HG03575 (cell line): ENCODE measurements around the gene VSX2.

Experiments
- ATAC-seq: cut with Tn5 transposase; IDR thresholded peaks from one replicate; pipeline ENCODE4 v1.9.1; 2021; ENCODE audit not compliant: unreplicated experiment, insufficient number of reproducible peaks, low FRiP score; ENCODE audit errors: extremely low read depth

VSX2 gene

DNA sequence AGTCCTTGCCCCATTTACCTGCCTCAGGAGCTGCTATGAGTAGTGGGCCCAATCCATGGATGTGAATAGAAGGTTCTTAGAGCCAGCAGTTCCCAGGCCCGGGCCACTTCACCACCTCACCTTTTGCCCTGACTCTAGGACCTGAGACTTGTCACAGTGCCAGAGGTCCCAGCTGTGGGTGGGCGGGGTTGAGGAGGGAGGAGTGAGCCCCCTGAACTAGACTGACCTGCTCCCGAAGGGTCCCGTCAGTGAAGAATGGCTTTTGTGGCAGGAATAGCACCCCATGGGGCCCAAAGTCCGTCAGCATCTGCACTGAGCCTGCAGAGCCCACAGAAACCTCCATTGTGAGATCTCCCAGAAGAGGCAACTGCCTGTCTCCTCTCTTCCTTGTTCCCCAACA, 50.6 kb downstream of the VSX2 start:
- no peak for ATAC-seq

DNA sequence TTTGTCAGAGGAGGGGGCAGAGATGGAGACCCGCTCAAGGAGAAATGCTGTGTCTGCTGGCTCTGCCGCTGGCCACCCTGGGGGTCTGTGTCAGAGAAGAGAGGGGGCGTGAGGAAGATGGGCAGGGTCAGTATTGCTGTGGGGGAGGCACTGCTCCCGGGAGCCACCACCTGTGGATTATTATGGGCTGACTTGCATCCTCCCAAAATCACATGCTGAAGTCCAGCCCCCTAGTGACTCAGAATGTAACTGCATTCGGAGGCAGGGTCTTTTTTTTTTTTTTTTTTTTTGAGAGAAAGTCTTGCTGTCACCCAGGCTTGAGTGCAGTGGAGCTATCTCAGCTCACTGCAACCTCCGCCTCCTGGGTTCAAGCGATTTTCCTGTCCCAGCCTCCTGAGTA, 51.2 kb downstream of the VSX2 start:
- ATAC-seq, result no peak

DNA sequence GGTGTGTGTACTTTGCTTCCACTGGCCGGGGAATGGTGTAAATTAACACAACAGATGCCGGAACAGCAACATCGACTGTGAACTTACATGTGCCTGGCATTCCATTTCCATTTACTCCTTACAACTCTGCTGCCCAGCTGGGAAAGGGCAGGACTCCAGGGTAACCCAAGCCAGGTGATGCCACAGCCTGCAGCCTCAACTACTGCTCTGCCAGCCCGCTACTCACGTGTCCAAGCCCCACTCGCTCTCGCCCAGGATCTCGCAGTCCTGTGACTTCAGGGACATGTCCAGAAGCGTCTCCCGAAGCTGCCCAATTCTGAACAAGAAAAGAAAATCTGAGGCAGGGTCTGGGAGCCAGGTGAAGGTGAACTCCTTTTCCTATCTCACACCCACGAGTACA, 52.8 kb downstream of the VSX2 start:
- ATAC-seq, result no peak

DNA sequence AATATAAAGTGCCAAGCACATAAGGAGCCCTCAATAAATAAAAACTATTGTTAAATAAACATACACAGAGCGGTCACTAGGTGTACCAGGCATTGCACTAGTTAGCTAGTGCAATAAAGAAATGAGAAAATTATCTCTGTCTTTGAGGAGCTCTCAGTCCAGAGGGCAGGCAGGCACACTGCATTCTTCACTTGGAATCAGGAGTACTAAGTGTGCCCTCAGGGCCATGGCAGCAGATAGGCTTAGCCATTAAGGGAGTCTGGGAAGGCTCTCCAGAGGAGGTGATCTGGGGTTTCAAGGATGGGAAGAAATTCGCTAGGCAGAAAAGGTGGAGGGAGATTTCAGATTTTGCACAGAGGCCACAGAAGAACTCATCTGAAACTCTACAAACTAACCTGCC, 54.4 kb downstream of the VSX2 start:
- ATAC-seq, result no peak

DNA sequence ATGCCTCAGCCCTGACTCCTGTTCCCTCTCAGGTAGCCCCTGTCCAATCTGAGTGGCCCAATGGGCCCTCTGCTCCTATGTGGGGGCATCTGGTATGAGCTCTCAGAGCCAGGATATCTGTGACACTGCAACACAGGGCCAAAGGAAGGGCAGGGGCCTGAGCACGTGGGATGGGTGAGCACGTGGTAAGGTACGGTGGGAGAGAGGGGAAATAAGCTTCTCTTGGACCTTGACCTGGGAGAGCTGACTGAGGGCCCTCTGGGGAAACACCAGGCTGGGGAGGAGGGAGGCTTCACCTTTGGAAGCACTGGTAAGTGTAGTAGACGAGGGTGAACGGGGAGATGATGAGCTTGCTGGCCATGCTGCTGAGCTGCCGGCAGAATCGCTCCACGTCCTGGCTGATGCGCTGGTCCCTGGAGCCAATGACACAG, 56.8 kb downstream of the VSX2 start:
- no peak for ATAC-seq

DNA sequence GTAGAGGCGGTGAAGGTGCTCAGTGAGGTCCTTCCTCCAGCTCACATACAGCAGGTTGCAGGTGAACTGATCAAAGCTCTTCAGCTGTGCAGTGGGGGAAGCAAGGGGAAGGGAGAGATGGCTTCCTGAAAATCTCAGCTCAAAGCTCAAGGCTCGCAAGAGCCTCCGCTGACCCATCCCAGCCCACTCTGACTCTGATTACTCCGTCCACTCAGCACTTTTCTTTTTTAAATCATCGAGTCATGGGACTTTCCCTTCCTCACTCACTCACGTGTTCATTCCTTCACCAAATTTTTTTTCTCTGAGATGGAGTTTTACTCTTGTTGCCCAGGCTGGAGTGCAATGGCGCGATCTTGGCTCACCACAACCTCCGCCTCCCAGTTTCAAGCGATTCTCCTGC, 58.7 kb downstream of the VSX2 start:
- no peak for ATAC-seq

DNA sequence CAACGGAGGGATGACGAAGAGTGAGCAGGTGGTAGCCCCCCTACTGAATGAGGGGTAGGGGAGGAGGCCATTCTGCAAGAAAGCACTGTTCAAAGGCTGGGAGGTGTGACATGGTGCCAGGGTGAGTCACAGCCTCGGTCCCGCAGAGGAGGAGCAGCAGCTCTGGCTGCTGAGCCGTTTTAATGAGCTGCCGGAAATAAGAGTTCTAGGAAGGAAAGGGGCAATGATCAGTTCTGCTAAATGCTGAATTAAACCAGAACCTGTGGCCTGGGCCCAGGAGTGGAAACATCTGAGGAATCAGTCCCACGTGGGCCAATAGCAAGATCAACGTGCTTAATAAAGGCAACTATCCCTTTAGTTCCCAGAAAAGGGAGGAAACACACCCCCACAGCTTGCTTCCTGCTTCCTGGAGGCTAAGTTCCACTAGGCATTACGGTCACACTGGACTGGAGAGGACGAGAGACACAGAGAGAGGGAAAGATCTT, 59.9 kb downstream of the VSX2 start:
- no peak for ATAC-seq

DNA sequence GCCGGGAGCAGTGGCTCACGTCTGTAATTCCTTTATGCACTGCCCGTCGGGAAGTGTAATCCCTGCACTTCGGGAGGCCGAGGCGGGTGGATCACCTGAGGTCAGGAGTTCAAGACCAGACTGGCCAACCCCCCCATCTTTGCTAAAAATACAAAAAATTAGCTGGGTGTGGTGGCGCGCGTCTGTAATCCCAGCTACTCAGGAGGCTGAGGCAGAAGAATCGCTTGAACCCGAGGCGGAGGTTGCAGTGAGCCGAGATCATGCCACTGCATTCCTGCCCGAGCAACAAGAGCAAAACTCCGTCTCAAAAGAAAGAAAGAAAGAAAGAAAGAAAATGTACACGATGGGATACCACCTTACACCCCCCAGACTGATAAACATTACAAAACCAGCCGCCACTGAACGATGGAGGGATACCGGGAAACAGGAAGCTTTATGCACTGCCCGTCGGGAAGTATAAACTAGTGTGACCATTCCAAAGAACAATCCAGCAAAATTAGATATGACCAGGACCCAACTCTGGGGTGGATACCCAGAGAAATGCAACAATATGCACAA, 62.4 kb downstream of the VSX2 start:
- no peak for ATAC-seq

DNA sequence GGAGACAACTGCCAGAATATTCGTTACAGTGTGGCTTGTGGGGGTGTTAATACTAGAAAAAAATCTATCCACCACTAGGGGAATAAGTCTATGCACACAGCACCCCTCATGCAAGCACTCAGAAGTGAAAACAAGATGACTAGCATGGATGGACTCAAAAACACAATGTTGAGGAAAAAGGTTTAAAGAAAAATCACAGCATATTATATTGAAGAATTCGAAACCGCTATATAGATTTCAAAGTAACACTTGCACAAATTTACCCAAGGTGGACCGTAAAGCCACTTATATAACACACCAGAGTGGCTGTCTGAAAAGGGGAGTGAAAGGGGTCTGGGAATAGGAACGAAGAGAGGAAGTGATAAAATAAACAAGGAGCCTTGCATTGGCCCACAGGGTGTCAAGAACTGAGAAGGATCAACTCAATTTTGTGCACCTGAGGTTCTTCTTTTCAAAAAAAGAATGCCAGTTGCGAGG, 62.9 kb downstream of the VSX2 start:
- no peak for ATAC-seq

DNA sequence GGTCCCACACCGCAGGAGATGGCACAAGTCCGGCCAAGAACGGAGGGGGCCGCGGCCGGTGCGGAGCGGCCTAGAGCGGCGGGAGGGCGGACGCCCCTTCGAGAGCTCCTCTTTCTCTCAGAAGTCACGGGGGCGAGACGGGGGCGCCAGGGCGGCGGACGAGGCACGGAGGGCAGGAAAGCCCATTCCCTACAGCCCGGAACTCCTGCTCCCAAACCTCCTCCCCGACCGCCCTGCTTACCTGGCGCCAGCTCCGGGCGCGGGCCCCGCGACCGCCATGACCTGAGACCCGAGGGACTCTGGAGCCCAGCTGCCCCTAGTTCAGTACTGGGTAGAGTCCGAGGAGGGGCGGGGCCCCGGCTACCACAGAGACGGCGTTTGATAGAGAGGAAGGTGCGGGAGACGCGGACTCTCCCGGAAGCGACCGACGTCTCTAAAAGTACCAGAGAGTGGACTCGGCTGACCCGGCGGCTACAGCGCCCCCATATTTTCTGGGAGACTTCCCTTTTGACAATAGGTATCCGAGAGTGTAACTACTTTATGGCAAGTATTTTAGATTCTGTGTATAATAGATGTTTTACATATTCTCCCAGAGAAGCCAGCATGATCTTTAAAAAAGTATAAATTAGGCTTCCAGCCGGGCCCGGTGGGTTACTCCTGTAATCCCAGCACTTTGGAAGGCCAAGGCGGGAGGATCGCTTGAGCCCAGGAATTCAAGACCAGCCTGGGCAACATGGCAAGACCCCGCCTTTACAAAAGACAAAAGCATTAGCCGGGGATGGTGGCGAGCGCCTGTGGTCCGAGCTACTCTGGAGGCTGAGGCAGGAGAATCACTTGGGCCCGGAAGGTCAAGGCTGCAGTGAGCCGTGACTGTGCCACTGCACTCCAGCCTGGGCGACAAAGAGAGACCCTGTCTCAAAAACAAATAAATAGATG, 63.7 kb downstream of the VSX2 start, which contains the start of gene ABCD4:
ABCD4 (minus strand) TSS at position 301 of the 936 bp plus-strand sequence; CDS start at position 279, 22 bp downstream.
- ATAC-seq, result peak; percentile 55

DNA sequence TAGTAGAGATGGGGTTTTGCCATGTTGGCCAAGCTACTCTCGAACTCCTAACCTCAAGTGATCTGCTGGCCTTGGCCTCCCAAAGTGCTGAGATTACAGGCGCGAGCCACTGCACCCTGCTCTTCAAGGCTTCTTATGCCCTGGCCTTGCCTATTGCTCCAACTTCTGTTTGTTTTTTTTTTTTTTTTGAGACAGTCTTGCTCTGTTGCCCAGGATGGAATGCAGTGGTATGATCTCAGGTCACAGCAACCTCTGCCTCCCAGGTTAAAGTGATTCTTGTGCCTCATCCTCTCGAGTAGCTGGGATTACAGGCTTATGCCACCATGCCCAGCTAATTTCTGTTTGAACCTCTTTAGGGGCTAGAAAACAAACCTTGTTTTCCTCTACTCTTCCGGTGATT, 69.4 kb downstream of the VSX2 start:
- no peak for ATAC-seq

DNA sequence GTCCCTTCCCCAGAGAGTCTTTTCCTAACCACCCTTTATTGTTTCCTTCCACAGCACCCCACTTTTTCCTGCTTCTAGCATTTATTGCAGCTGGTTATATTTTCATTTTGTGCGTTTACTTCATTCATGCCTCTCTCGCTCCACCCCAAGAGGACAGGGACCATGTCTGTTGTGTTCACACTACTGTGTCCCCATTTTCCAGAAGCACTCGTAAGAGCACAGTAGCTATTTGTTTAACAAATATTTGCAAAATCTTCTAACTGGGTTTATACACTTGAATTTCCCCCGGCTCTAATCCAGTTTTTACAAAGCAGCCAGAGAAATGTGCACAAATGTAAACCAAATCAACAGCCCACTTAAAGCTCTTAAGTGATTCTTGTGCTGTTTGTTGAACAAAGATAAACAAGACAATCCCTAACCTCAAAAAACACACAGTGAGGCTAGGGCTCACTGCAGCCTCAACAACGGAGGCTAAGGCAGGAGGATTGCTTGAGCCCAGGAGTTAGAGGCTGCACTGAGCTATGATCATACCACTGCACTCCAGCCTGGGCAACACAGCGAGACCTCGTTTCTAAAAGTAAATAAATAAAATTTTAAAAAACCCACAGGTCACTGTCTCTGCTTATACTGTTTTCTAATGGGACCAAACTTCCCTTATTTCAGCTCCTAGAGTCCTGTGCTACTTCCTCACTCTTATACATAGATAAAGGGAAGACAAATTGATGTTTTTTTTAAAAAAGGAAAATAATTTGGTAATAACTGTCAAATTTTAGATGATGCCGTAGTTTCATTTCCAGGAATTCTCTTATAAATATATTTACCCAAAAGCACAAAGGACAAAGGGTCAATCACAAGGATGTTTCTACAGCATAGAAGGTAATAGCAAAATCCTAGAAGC, 70.1 kb downstream of the VSX2 start:
- no peak for ATAC-seq

DNA sequence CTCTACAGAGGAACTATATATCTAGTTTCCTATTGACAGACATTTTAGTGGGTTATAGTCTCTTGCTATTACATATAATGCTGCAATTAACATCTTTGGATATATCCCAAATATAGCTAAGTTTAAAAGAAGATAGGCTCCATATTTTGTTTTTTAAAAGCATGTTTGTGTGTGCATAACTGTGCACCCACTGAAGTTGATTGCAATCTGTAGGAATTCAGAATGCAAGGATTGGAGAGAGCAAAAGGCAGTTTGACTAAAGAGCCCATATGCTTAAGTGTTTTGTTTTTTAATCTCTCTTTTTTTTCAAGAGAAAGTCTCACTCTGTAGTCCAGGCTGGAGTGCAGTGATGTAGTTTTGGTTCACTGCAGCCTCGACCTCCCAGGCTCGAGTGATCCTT, 72.9 kb downstream of the VSX2 start:
- ATAC-seq, result no peak
